HCT116 (cell line): ENCODE data around the gene SLAIN2.

Source experiments
- CTCF ChIP-seq, 3 experiments: fragments of 200-600 bp in 1 of 3; sonication (generic) in 1 of 3; IDR thresholded peaks in 2 of 3; conservative IDR thresholded peaks in 1 of 3; 2 replicates each; pipeline ENCODE4 v1.5.1; 2012 to 2017; ENCODE audit warnings: low read depth in 2 of 3, low read length in 2 of 3, antibody characterized with exemption in 1 of 3, borderline replicate concordance in 1 of 3, control low read depth in 1 of 3, mild to moderate bottlenecking in 1 of 3, mixed read lengths in 1 of 3, mixed run types in 1 of 3, moderate library complexity in 1 of 3; ENCODE audit not compliant: insufficient read depth in 1 of 3
- ELF1 ChIP-seq: IDR thresholded peaks from 2 replicates; pipeline ENCODE4 v1.6.1; 2012; ENCODE audit warnings: low read depth, borderline replicate concordance
- EZH2 ChIP-seq: fragments of 200-600 bp; sonication (generic); IDR thresholded peaks from 2 replicates; pipeline ENCODE4 v1.6.1; 2017; ENCODE audit warnings: antibody characterized with exemption, mixed run types
- EZH2phosphoT487 ChIP-seq: fragments of 200-600 bp; IDR thresholded peaks from 2 replicates; pipeline ENCODE4 v1.6.1; 2018; ENCODE audit warnings: antibody characterized with exemption, borderline replicate concordance
- JUND ChIP-seq: IDR thresholded peaks from 2 replicates; pipeline ENCODE4 v1.6.1; 2012
- MAX ChIP-seq: IDR thresholded peaks from 2 replicates; pipeline ENCODE4 v1.6.1; 2012
- POLR2A ChIP-seq: IDR thresholded peaks from 2 replicates; pipeline ENCODE4 v1.7.0; 2011; ENCODE audit warnings: borderline replicate concordance; ENCODE audit not compliant: insufficient read depth, insufficient read length; ENCODE audit errors: extremely low read depth
- POLR2AphosphoS5 ChIP-seq: IDR thresholded peaks from 2 replicates; pipeline ENCODE4 v1.6.1; 2011; ENCODE audit warnings: mild to moderate bottlenecking, low read depth, low read length, moderate library complexity
- RAD21 ChIP-seq: IDR thresholded peaks from 2 replicates; pipeline ENCODE4 v1.6.1; 2012; ENCODE audit warnings: low read depth, mild to moderate bottlenecking
- SP1 ChIP-seq: IDR thresholded peaks from 2 replicates; pipeline ENCODE4 v1.6.1; 2012; ENCODE audit warnings: low read depth
- YY1 ChIP-seq: IDR thresholded peaks from 2 replicates; pipeline ENCODE4 v1.6.1; 2011; ENCODE audit warnings: low read length, low read depth, moderate library complexity, mild to moderate bottlenecking; ENCODE audit not compliant: insufficient replicate concordance; ENCODE audit errors: extremely low read depth
- ZBTB33 ChIP-seq: IDR thresholded peaks from 2 replicates; pipeline ENCODE4 v1.6.1; 2011; ENCODE audit warnings: mild to moderate bottlenecking, low read length, moderate library complexity; ENCODE audit not compliant: insufficient replicate concordance; ENCODE audit errors: extremely low read depth
- ZNF274 ChIP-seq: fragments of 200-500 bp; sonication (Bioruptor generic); IDR thresholded peaks from 2 replicates; pipeline ENCODE4 v1.6.1; 2014; ENCODE audit warnings: mild to moderate bottlenecking, low read depth, low read length, inconsistent platforms

GRCh38 chr4:48343551-48343950 is 2.2 kb downstream of the SLAIN2 start:
- TF ChIP-seq RAD21 (no peak), CTCF (IDR thresholded peaks at IDR 0.05 in 2 of 3, conservative IDR thresholded peaks at IDR 0.05 in 1 of 3; ENCODE audit: borderline replicate concordance in 1 of 3, insufficient read depth in 1 of 3, low read depth in 2 of 3, low read length in 2 of 3) (no peak), ZNF274 (no peak), YY1 (no peak), JUND (no peak), POLR2A (no peak), ZBTB33 (no peak), EZH2phosphoT487 (no peak), MAX (no peak), POLR2AphosphoS5 (no peak), ELF1 (no peak), SP1 (no peak), EZH2 (no peak)
